Hepatocyte (in vitro differentiated cells): ENCODE data around the gene FAM217A.

Experiments
- EZH2 ChIP-seq: fragments of 200-600 bp; sonication (generic); IDR thresholded peaks from 2 replicates; pipeline ENCODE4 v1.6.1; 2016; ENCODE audit warnings: antibody characterized with exemption, mild to moderate bottlenecking, borderline replicate concordance
- TF ChIP-seq, protein P1 (sequence below): fragments of 200-600 bp; sonication (generic); IDR thresholded peaks from 2 replicates; pipeline ENCODE4 v1.5.1; 2016; ENCODE audit warnings: antibody characterized with exemption, mild to moderate bottlenecking; ENCODE audit not compliant: poor library complexity

DNA sequence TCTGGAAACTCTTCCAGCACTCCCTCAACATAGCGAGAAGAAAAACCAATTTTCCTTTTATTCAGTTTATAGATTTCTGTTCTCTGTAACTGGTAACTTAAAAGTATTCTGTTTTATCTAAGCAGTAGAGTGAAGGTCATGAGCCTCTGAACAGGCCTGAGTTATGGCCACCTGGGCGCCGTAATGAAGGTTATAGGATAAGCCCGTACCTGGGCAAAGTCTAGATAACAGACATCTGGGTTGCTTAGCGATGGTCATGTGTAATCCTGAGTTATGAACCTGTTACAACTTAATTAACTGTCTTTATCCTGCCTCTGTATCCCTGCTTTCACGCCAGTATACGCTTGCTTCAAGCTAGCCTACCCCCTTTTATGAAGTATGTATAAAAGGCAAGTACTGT, 13.0 kb upstream of the FAM217A start:
- TF ChIP-seq, protein P1, sequence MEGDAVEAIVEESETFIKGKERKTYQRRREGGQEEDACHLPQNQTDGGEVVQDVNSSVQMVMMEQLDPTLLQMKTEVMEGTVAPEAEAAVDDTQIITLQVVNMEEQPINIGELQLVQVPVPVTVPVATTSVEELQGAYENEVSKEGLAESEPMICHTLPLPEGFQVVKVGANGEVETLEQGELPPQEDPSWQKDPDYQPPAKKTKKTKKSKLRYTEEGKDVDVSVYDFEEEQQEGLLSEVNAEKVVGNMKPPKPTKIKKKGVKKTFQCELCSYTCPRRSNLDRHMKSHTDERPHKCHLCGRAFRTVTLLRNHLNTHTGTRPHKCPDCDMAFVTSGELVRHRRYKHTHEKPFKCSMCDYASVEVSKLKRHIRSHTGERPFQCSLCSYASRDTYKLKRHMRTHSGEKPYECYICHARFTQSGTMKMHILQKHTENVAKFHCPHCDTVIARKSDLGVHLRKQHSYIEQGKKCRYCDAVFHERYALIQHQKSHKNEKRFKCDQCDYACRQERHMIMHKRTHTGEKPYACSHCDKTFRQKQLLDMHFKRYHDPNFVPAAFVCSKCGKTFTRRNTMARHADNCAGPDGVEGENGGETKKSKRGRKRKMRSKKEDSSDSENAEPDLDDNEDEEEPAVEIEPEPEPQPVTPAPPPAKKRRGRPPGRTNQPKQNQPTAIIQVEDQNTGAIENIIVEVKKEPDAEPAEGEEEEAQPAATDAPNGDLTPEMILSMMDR, result no peak
- no peak for TF ChIP-seq EZH2
